ENCODE measurements around the gene KCNE1.

DNA sequence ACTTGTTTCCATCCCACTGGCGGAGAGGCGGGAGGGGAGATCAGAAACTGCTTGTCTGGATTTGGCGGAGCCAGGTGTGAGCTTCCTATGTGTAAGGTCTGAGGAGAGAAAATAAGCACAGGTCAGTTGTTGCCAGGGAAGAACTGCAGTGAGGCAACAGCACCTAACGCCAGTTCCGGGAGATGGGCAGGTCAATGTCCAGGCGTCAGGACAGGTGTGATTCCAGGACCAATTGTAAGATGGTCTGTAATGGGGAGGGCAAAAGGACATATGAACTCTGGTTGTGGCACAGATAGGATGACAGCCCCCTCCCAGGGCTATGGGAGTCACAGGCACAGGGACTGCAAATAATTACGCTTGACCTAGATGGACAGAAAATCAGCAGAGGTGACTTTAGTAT lies 9.6 kb upstream of the KCNE1 start:
- no peak for TF ChIP-seq POLR2A (IDR thresholded peaks at IDR 0.05; ENCODE audit: low read depth, low read length)
- TF ChIP-seq, protein P1, sequence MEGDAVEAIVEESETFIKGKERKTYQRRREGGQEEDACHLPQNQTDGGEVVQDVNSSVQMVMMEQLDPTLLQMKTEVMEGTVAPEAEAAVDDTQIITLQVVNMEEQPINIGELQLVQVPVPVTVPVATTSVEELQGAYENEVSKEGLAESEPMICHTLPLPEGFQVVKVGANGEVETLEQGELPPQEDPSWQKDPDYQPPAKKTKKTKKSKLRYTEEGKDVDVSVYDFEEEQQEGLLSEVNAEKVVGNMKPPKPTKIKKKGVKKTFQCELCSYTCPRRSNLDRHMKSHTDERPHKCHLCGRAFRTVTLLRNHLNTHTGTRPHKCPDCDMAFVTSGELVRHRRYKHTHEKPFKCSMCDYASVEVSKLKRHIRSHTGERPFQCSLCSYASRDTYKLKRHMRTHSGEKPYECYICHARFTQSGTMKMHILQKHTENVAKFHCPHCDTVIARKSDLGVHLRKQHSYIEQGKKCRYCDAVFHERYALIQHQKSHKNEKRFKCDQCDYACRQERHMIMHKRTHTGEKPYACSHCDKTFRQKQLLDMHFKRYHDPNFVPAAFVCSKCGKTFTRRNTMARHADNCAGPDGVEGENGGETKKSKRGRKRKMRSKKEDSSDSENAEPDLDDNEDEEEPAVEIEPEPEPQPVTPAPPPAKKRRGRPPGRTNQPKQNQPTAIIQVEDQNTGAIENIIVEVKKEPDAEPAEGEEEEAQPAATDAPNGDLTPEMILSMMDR (conservative IDR thresholded peaks at IDR 0.05; ENCODE audit: low read depth, low read length): no peak
- TF ChIP-seq, protein P2, sequence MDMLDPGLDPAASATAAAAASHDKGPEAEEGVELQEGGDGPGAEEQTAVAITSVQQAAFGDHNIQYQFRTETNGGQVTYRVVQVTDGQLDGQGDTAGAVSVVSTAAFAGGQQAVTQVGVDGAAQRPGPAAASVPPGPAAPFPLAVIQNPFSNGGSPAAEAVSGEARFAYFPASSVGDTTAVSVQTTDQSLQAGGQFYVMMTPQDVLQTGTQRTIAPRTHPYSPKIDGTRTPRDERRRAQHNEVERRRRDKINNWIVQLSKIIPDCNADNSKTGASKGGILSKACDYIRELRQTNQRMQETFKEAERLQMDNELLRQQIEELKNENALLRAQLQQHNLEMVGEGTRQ (IDR thresholded peaks at IDR 0.05; ENCODE audit: low read depth, low read length): no peak
- TF ChIP-seq MXI1 (IDR thresholded peaks at IDR 0.05; ENCODE audit: borderline replicate concordance, low read depth, low read length): no peak
- no peak for TF ChIP-seq RAD21 (IDR thresholded peaks at IDR 0.05; ENCODE audit: low read length)
